Tibial artery (tissue), 4 donors: ENCODE data around the gene PLLP.

Experiments
- DNase-seq, 2 donors: peaks; one replicate each; pipeline ENCODE4 v3.0.0-alpha.2; 2019
- H3K27ac ChIP-seq, 2 donors: fragments of 200-600 bp; sonication (generic) in 1 of 2; 1 replicate in 1 of 2; 2 replicates in 1 of 2; pipeline ENCODE4 v1.5.1; 2018 to 2019; ENCODE audit warnings: mild to moderate bottlenecking in 1 of 2
- H3K27me3 ChIP-seq, 2 donors: fragments of 200-600 bp; sonication (generic) in 1 of 2; one replicate each; pipeline versions ENCODE4 v1.5.1 to v1.6.0; 2016 to 2019
- H3K36me3 ChIP-seq, 3 donors: fragments of 200-600 bp; sonication (generic) in 2 of 3; one replicate each; pipeline ENCODE4 v1.5.1; 2016 to 2019; ENCODE audit warnings: mild to moderate bottlenecking in 2 of 3
- H3K4me1 ChIP-seq, 4 donors: fragments of 200-600 bp; sonication (generic) in 2 of 4; 1 replicate in 3 of 4; 2 replicates in 1 of 4; pipeline ENCODE4 v1.5.1; 2016 to 2019
- H3K4me3 ChIP-seq, 2 donors: fragments of 200-600 bp; sonication (generic) in 1 of 2; 1 replicate in 1 of 2; 2 replicates in 1 of 2; pipeline ENCODE4 v1.5.1; 2018 to 2019; ENCODE audit warnings: mild to moderate bottlenecking in 2 of 2
- H3K9me3 ChIP-seq, 3 donors: fragments of 200-600 bp; sonication (generic) in 1 of 3; one replicate each; pipeline ENCODE4 v1.5.1; 2016 to 2019
- CTCF ChIP-seq, 2 experiments: fragments of 200-600 bp in 1 of 2; fragments of 450-650 bp in 1 of 2; IDR thresholded peaks; one replicate each; pipeline ENCODE4 v1.5.1; 2017 to 2019; ENCODE audit warnings: antibody characterized with exemption in 2 of 2, mild to moderate bottlenecking in 1 of 2, moderate library complexity in 1 of 2
- intact Hi-C: fragments of 100-400 bp; cut with DNase I; formaldehyde crosslinking; loops from one replicate; pipeline ENCODE4 v1.15.0; 2023; ENCODE audit warnings: low total_unique reads

Gene PLLP

GRCh38 chr16:57225978-57226377 is 58.5 kb downstream of the PLLP start:
- Histone ChIP-seq H3K9me3 (no peaks in the 10 kb centered on the region), H3K27ac (no peak overlapping the region), H3K4me1 (no peaks in the 10 kb centered on the region), H3K36me3 (peaks cover 73 to 99% (median 87%) of the 10 kb centered on the region in 3 donors), H3K27me3 (no peaks in the 10 kb centered on the region), H3K4me3 (no peak overlapping the region)
- no peak for TF ChIP-seq CTCF (IDR thresholded peaks at IDR 0.05)
- intact Hi-C loops, result no loop called here
- no peak for DNase-seq

DNA sequence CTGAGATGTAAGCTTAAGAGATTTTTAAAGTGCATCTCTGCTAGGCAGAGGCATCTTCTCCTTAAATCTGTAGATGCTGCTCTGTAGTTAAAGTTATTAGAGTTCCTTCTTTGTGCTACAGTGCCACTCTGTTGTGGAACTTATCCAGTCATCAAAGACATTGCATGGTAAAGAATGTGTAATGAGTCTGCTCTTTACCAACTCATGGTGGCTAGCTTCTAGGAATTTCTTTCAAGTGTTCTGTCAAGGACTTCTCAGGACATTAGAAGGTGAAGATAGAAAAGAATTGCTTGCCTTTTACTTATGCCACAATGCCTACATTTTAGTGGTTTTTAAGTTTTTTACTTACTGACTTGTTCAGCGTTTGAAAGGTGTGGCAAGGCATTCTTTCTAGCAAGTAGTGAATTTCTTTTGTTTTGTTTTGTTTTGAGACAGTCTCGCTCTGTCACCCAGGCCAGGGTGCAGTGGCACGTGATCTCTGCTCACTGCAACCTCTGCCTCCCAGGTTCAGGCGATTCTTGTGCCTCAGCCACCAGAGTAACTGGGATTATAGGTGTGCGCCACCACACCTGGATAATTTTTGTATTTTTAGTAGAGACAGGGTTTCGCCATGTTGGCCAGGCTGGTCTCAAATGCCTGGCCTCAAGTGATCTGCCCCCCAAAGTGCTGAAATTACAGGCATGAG is 59.7 kb downstream of the PLLP start:
- no peak overlapping the region for H3K27ac ChIP-seq
- H3K27me3 ChIP-seq, result no peaks in the 10 kb centered on the region
- H3K9me3 ChIP-seq, result no peaks in the 10 kb centered on the region
- no peak for TF ChIP-seq CTCF (IDR thresholded peaks at IDR 0.05)
- no peaks in the 10 kb centered on the region for H3K4me1 ChIP-seq
- DNase-seq, result no peak
- H3K36me3 ChIP-seq, result peaks cover 63 to 97% (median 87%) of the 10 kb centered on the region in 3 donors
- intact Hi-C loops, result no loop called here
- no peak overlapping the region for H3K4me3 ChIP-seq

DNA sequence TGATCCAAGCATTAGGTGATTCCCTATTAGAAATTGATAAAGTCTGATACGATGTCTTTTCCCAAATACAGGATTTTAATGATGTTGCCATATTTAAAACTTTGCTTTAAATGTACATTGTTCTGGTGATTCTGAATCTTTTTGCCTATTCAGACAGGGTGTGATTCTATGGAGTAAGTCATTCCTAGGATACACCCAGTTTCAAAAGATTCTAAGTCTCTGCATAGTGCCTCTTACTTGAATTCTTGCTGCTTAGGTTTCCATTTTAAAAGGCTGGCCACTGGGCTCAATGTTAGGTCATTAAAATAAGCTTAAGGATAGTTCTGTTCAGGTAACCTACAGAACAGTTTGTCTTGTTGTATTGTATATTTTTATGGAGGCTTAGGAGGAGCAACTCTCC is 61.4 kb downstream of the PLLP start:
- H3K9me3 ChIP-seq, result no peaks in the 10 kb centered on the region
- H3K27ac ChIP-seq, result no peak overlapping the region
- DNase-seq, result no peak
- no peak overlapping the region for H3K4me3 ChIP-seq
- peaks cover 64 to 94% (median 91%) of the 10 kb centered on the region in 3 donors for H3K36me3 ChIP-seq
- no peaks in the 10 kb centered on the region for H3K27me3 ChIP-seq
- intact Hi-C loops, result no loop called here
- no peak for TF ChIP-seq CTCF (IDR thresholded peaks at IDR 0.05)
- no peaks in the 10 kb centered on the region for H3K4me1 ChIP-seq

- Histone ChIP-seq H3K9me3 (peaks cover 0 to 9% (median 0%) of the 10 kb centered on the region in 3 donors), H3K27me3 (no peaks in the 10 kb centered on the region), H3K27ac (no peak overlapping the region), H3K36me3 (peaks cover 79 to 93% (median 93%) of the 10 kb centered on the region in 3 donors), H3K4me1 (no peaks in the 10 kb centered on the region), H3K4me3 (no peak overlapping the region)
- no peak for TF ChIP-seq CTCF (IDR thresholded peaks at IDR 0.05)
- intact Hi-C loops, result no loop called here
- no peak for DNase-seq
These were observed 67.5 kb downstream of the PLLP start for GRCh38 chr16:57216968-57217367.

DNA sequence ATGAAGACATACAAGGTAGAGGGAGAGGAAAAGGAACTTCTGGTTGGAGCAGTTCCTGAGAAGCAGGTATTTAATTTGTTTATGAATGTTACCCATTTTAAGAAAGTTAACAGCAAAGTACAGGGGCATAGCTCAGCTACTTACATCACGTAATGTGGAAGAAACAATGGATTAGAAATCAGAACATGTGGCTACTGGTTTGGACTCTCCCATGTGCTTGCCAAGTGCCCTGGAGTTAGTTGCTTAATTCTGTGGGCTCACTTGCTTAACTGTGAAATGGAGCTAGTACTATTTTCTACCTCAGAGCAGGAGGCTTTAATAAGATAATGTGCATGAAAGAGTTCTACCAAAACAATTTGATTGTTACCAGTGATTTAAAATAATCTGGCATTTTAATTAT is 71.0 kb downstream of the PLLP start:
- Histone ChIP-seq H3K9me3 (peaks cover 0 to 9% (median 0%) of the 10 kb centered on the region in 3 donors), H3K27ac (no peak overlapping the region), H3K4me1 (no peaks in the 10 kb centered on the region), H3K27me3 (no peaks in the 10 kb centered on the region), H3K4me3 (no peak overlapping the region), H3K36me3 (peaks cover 86 to 95% (median 90%) of the 10 kb centered on the region in 3 donors)
- no peak for TF ChIP-seq CTCF (IDR thresholded peaks at IDR 0.05)
- DNase-seq, result no peak
- intact Hi-C loops, result no loop called here
